Caki2 (cell line): Measurements from ENCODE around the gene OBSCN. TPM values are rescaled to one million over a fixed set of nuclear protein-coding genes. Genes with fewer than 3 reads are reported as not detected.
A peak's percentile ranks its signal among the peaks of the same experiment; 100 is the strongest.
"Not testable (repeated sequence)": the region's sequence is repeated elsewhere in the genome, so short reads cannot be mapped to it uniquely, and the experiment has no call there.

ENCODE experiments used
- DNase-seq: peaks from one replicate; pipeline ENCODE4 v3.0.0-alpha.2; 2015; ENCODE audit warnings: low read depth
- in situ Hi-C: cut with HindIII; loops from 2 replicates; pipeline ENCODE4 v1.10.0; 2016; ENCODE audit warnings: low sequenced_read_pairs, low pct_unique_long_range_greater_than_20kb, mixed read lengths
- total RNA-seq: library from RNA; depleted of rRNA; stranded (reverse); fragments of >200 nt; shearing (Covaris generic); gene quantifications from 2 replicates; pipeline ENCODE4 v1.2.3, GENCODE V29; 2014; ENCODE audit warnings: low replicate concordance

The OBSCN gene
- total RNA-seq, 1 experiment from 2014 or later: 16.7 TPM

- in situ Hi-C loops: no loop called here
- DNase-seq: no peak
Measured at GRCh38 chr1:228219962-228220780, 12.3 kb downstream of the OBSCN start.

- in situ Hi-C loops, DNase-seq: not testable (repeated sequence)
Measured at GRCh38 chr1:228221097-228221496, 13.3 kb downstream of the OBSCN start.

- in situ Hi-C loops: no loop called here
- no peak for DNase-seq
Measured at GRCh38 chr1:228222548-228222947, 14.7 kb downstream of the OBSCN start.

GRCh38 chr1:228224198-228225164 is 16.6 kb downstream of the OBSCN start:
- no peak for DNase-seq
- in situ Hi-C loops: no loop called here

- in situ Hi-C loops: no loop called here
- no peak for DNase-seq
Measured at GRCh38 chr1:228225165-228225710, 17.4 kb downstream of the OBSCN start.

- no peak for DNase-seq
- in situ Hi-C loops: no loop called here
Measured at GRCh38 chr1:228225740-228226139, 17.9 kb downstream of the OBSCN start.

- DNase-seq: no peak
- in situ Hi-C loops: no loop called here
Measured at GRCh38 chr1:228226141-228226874, 18.5 kb downstream of the OBSCN start.

GRCh38 chr1:228226956-228227791 is 19.3 kb downstream of the OBSCN start:
- DNase-seq: no peak
- in situ Hi-C loops: no loop called here

GRCh38 chr1:228228147-228228546 is 20.3 kb downstream of the OBSCN start:
- in situ Hi-C loops: not testable (repeated sequence)

GRCh38 chr1:228228601-228229074 is 20.8 kb downstream of the OBSCN start:
- DNase-seq: peak; percentile 30
- in situ Hi-C loops: no loop called here

More at GRCh38 chr1:228228147-228228546, 20.3 kb downstream of the OBSCN start:
- DNase-seq: not testable (repeated sequence)

GRCh38 chr1:228231189-228231588 is 23.3 kb downstream of the OBSCN start:
- in situ Hi-C loops: no loop called here
- no peak for DNase-seq

GRCh38 chr1:228233136-228233535 is 25.3 kb downstream of the OBSCN start:
- in situ Hi-C loops: no loop called here
- no peak for DNase-seq

- no peak for DNase-seq
- in situ Hi-C loops: no loop called here
Measured at GRCh38 chr1:228234921-228235320, 27.1 kb downstream of the OBSCN start.

- no peak for DNase-seq
Measured at GRCh38 chr1:228236744-228237143, 28.9 kb downstream of the OBSCN start.

GRCh38 chr1:228238007-228238406 is 30.2 kb downstream of the OBSCN start:
- no peak for DNase-seq
- in situ Hi-C loops: no loop called here

More at GRCh38 chr1:228236744-228237143, 28.9 kb downstream of the OBSCN start:
- in situ Hi-C loops: no loop called here

GRCh38 chr1:228238461-228238860 is 30.6 kb downstream of the OBSCN start:
- in situ Hi-C loops: no loop called here
- no peak for DNase-seq
